ENCODE results near the gene CCDC33.

The CCDC33 gene

DNA sequence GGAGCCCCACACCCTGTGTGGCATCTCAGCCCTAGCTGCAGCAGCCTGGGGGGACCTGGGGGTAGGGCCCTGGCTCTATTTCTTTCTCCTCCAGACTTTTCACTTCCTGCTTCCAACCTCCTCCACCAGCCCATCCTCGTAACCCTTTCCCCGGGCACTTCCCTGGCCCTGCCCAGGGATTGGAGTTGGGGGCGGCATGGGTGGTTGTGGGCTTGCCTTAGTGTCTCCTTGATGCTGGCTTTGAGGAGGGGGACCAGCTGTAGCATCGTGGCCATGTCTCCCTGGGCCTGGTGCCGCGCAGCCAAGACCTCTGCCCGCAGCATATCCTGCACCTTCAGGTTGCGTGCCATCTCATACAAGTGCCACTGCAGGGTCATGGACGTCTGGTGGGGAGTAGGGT is 103.2 kb downstream of the CCDC33 start:
- H3K36me3 ChIP-seq (ENCODE audit: control insufficient read depth in 1 of 2, insufficient read depth in 2 of 2, low read length in 2 of 2): peaks cover 9 to 18% of the 10 kb centered on the region in 2 experiments
- no peak overlapping the region for H4K8ac ChIP-seq (ENCODE audit: low read depth, low read length)
- no peaks in the 10 kb centered on the region for H3K79me2 ChIP-seq (ENCODE audit: control insufficient read depth, insufficient read depth, low read length, poor library complexity)
- H3K9me3 ChIP-seq (ENCODE audit: insufficient read depth, low read depth, low read length): peaks cover 6% of the 10 kb centered on the region
- H2BK120ac ChIP-seq (ENCODE audit: insufficient read depth, low read length, poor library complexity): peak overlapping the region; percentile 33
- no peak for DNase-seq
- no peaks in the 10 kb centered on the region for H3K27me3 ChIP-seq (ENCODE audit: insufficient read depth, low read length)
- H2AFZ ChIP-seq (ENCODE audit: insufficient read depth, low read length, poor library complexity): no peak overlapping the region
- H3K14ac ChIP-seq (ENCODE audit: low read length): peak overlapping the region; percentile 0
- H3K4me2 ChIP-seq (ENCODE audit: low read length): no peak overlapping the region
- H3K9ac ChIP-seq (ENCODE audit: low read length): no peak overlapping the region
- H4K91ac ChIP-seq (ENCODE audit: low read depth, low read length): peak overlapping the region; percentile 29
- H3K27ac ChIP-seq (ENCODE audit: low read depth, low read length): peak overlapping the region; percentile 75
- H4K12ac ChIP-seq (ENCODE audit: low read depth, low read length): no peak overlapping the region
- H3K18ac ChIP-seq (ENCODE audit: low read length): peak overlapping the region; percentile 2
- H2BK5ac ChIP-seq (ENCODE audit: low read depth, low read length, poor library complexity): peak overlapping the region; percentile 23
- no peak overlapping the region for H2BK12ac ChIP-seq (ENCODE audit: low read length)
- no peak overlapping the region for H2AK5ac ChIP-seq (ENCODE audit: low read length)
- H3K4me1 ChIP-seq (ENCODE audit: control insufficient read depth in 1 of 2, insufficient read depth in 2 of 2, low read length in 2 of 2): peaks cover 8 to 14% of the 10 kb centered on the region in 2 experiments
- H3K23ac ChIP-seq (ENCODE audit: low read length): no peak overlapping the region
- H3K4me3 ChIP-seq (ENCODE audit: low read depth, low read length): no peak overlapping the region
- no peak overlapping the region for H3K4ac ChIP-seq (ENCODE audit: low read depth, low read length)
- no CpG with 5 or more reads among the region's 9 CpGs for WGBS (ENCODE audit: extremely low coverage, insufficient coverage, insufficient read length)
- H3K79me1 ChIP-seq (ENCODE audit: low read length): peaks cover 11% of the 10 kb centered on the region

DNA sequence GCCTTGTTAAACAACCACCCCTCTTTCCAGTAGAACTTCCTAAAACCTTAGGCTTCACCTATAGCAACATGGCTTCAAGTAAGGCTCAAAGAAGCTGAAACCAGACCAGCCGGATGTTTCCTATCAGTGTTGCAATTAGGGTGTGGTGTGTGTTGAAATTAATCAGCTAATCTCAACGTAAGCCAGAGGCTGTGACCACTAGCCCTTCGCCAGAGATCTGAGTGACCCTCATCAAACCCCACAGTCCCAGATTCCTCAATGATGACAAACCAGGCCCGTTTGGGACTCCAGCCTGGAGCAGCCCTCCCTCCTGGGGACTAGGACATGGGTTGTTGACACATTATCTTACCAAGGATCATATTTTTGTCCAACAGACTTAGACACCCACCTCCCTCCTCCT is 104.0 kb downstream of the CCDC33 start:
- H2BK120ac ChIP-seq (ENCODE audit: insufficient read depth, low read length, poor library complexity): no peak overlapping the region
- H4K8ac ChIP-seq (ENCODE audit: low read depth, low read length): no peak overlapping the region
- H4K12ac ChIP-seq (ENCODE audit: low read depth, low read length): no peak overlapping the region
- H3K14ac ChIP-seq (ENCODE audit: low read length): no peak overlapping the region
- no peak overlapping the region for H4K91ac ChIP-seq (ENCODE audit: low read depth, low read length)
- peak overlapping the region; percentile 22 for H3K27ac ChIP-seq (ENCODE audit: low read depth, low read length)
- no peak overlapping the region for H3K4me3 ChIP-seq (ENCODE audit: low read depth, low read length)
- no peak overlapping the region for H2AFZ ChIP-seq (ENCODE audit: insufficient read depth, low read length, poor library complexity)
- H3K9me3 ChIP-seq (ENCODE audit: insufficient read depth, low read depth, low read length): peaks cover 5% of the 10 kb centered on the region
- no peak overlapping the region for H3K4ac ChIP-seq (ENCODE audit: low read depth, low read length)
- H3K18ac ChIP-seq (ENCODE audit: low read length): no peak overlapping the region
- H3K23ac ChIP-seq (ENCODE audit: low read length): no peak overlapping the region
- H3K4me1 ChIP-seq (ENCODE audit: control insufficient read depth in 1 of 2, insufficient read depth in 2 of 2, low read length in 2 of 2): peaks cover 12 to 16% of the 10 kb centered on the region in 2 experiments
- H3K9ac ChIP-seq (ENCODE audit: low read length): no peak overlapping the region
- no peak overlapping the region for H3K4me2 ChIP-seq (ENCODE audit: low read length)
- H2BK12ac ChIP-seq (ENCODE audit: low read length): no peak overlapping the region
- H3K79me2 ChIP-seq (ENCODE audit: control insufficient read depth, insufficient read depth, low read length, poor library complexity): no peaks in the 10 kb centered on the region
- H2AK5ac ChIP-seq (ENCODE audit: low read length): no peak overlapping the region
- peaks cover 9 to 21% of the 10 kb centered on the region in 2 experiments for H3K36me3 ChIP-seq (ENCODE audit: control insufficient read depth in 1 of 2, insufficient read depth in 2 of 2, low read length in 2 of 2)
- no peak overlapping the region for H2BK5ac ChIP-seq (ENCODE audit: low read depth, low read length, poor library complexity)
- no peaks in the 10 kb centered on the region for H3K27me3 ChIP-seq (ENCODE audit: insufficient read depth, low read length)
- no CpG with 5 or more reads among the region's 4 CpGs for WGBS (ENCODE audit: extremely low coverage, insufficient coverage, insufficient read length)
- peak; percentile 99 to 100 for DNase-seq
- peaks cover 14% of the 10 kb centered on the region for H3K79me1 ChIP-seq (ENCODE audit: low read length)

DNA sequence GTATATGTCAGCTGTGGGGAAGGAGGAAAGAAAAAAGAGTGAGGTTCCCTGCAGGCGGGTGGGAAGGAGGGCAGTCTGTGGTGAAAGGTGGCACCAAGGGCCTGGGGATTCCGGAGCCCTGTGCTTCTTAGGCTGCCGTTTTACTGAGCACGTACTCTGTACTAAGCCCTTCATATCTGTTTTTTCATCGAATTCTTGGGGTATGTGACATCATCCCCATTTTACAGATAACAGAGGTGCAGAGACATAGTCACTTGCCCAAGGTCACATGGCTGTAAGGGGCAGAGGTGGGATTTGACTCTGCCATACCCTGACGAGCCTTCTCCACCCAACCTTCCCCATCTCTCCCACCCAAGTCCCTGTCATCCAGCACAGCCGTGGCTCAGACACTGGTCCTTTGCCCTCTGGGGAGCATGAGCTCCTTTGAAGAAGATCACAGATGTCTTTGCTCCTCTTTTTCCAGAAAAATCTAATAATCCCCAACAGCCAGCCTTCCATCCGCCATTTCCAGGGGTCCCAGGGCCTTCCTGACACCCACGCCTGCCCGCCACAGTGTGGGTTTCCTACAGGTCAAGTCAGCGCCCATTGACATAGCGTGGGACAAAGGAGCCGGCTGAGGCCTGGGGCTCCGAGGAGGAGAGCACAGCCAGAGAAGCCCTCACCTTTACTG is 107.1 kb downstream of the CCDC33 start:
- no peak overlapping the region for H2AFZ ChIP-seq (ENCODE audit: insufficient read depth, low read length, poor library complexity)
- H3K4me2 ChIP-seq (ENCODE audit: low read length): no peak overlapping the region
- peaks cover 6 to 15% of the 10 kb centered on the region in 2 experiments for H3K36me3 ChIP-seq (ENCODE audit: control insufficient read depth in 1 of 2, insufficient read depth in 2 of 2, low read length in 2 of 2)
- H3K27me3 ChIP-seq (ENCODE audit: insufficient read depth, low read length): no peaks in the 10 kb centered on the region
- H3K23ac ChIP-seq (ENCODE audit: low read length): no peak overlapping the region
- no CpG with 5 or more reads among the region's 14 CpGs for WGBS (ENCODE audit: extremely low coverage, insufficient coverage, insufficient read length)
- no peak overlapping the region for H2BK120ac ChIP-seq (ENCODE audit: insufficient read depth, low read length, poor library complexity)
- no peak overlapping the region for H4K8ac ChIP-seq (ENCODE audit: low read depth, low read length)
- peak; percentile 31 to 61 for DNase-seq
- H3K4ac ChIP-seq (ENCODE audit: low read depth, low read length): no peak overlapping the region
- H4K91ac ChIP-seq (ENCODE audit: low read depth, low read length): peak overlapping the region; percentile 26
- H3K9me3 ChIP-seq (ENCODE audit: insufficient read depth, low read depth, low read length): no peaks in the 10 kb centered on the region
- no peak overlapping the region for H2AK5ac ChIP-seq (ENCODE audit: low read length)
- no peak overlapping the region for H4K12ac ChIP-seq (ENCODE audit: low read depth, low read length)
- no peak overlapping the region for H3K4me3 ChIP-seq (ENCODE audit: low read depth, low read length)
- no peak overlapping the region for H3K9ac ChIP-seq (ENCODE audit: low read length)
- H2BK12ac ChIP-seq (ENCODE audit: low read length): no peak overlapping the region
- H3K27ac ChIP-seq (ENCODE audit: low read depth, low read length): no peak overlapping the region
- H3K79me1 ChIP-seq (ENCODE audit: low read length): peaks cover 15% of the 10 kb centered on the region
- H2BK5ac ChIP-seq (ENCODE audit: low read depth, low read length, poor library complexity): no peak overlapping the region
- peaks cover 12 to 22% of the 10 kb centered on the region in 2 experiments for H3K4me1 ChIP-seq (ENCODE audit: control insufficient read depth in 1 of 2, insufficient read depth in 2 of 2, low read length in 2 of 2)
- H3K79me2 ChIP-seq (ENCODE audit: control insufficient read depth, insufficient read depth, low read length, poor library complexity): no peaks in the 10 kb centered on the region
- no peak overlapping the region for H3K18ac ChIP-seq (ENCODE audit: low read length)
- no peak overlapping the region for H3K14ac ChIP-seq (ENCODE audit: low read length)

DNA sequence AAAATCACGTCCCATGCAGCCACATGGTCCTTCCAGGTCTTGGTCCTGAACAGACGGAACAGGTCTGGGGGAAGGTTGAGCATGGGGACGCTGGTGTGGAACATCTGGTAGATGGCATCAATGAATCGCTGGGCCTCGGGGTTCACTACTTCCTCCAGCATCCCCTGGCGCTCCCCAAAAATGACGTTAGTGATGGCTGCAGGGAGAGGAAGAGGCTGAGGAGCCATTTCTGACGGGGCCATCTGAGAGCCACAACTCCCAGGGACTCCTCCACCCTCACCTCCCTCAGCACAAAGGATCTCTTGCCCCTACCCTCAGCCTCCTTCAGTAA is 107.6 kb downstream of the CCDC33 start:
- Histone ChIP-seq H2AFZ (ENCODE audit: insufficient read depth, low read length, poor library complexity) (no peak overlapping the region), H3K4me1 (ENCODE audit: control insufficient read depth in 1 of 2, insufficient read depth in 2 of 2, low read length in 2 of 2) (peaks cover 12 to 22% of the 10 kb centered on the region in 2 experiments), H4K91ac (ENCODE audit: low read depth, low read length) (peak overlapping the region; percentile 42), H3K14ac (ENCODE audit: low read length) (no peak overlapping the region), H3K79me2 (ENCODE audit: control insufficient read depth, insufficient read depth, low read length, poor library complexity) (no peaks in the 10 kb centered on the region), H3K4me2 (ENCODE audit: low read length) (no peak overlapping the region), H2AK5ac (ENCODE audit: low read length) (no peak overlapping the region), H2BK5ac (ENCODE audit: low read depth, low read length, poor library complexity) (no peak overlapping the region), H3K23ac (ENCODE audit: low read length) (no peak overlapping the region), H2BK120ac (ENCODE audit: insufficient read depth, low read length, poor library complexity) (no peak overlapping the region), H3K4me3 (ENCODE audit: low read depth, low read length) (no peak overlapping the region), H3K27me3 (ENCODE audit: insufficient read depth, low read length) (no peaks in the 10 kb centered on the region), H2BK12ac (ENCODE audit: low read length) (no peak overlapping the region), H3K27ac (ENCODE audit: low read depth, low read length) (no peak overlapping the region), H3K9ac (ENCODE audit: low read length) (no peak overlapping the region), H4K12ac (ENCODE audit: low read depth, low read length) (no peak overlapping the region), H3K18ac (ENCODE audit: low read length) (no peak overlapping the region), H3K79me1 (ENCODE audit: low read length) (peaks cover 15% of the 10 kb centered on the region), H4K8ac (ENCODE audit: low read depth, low read length) (no peak overlapping the region), H3K9me3 (ENCODE audit: insufficient read depth, low read depth, low read length) (no peaks in the 10 kb centered on the region), H3K4ac (ENCODE audit: low read depth, low read length) (no peak overlapping the region), H3K36me3 (ENCODE audit: control insufficient read depth in 1 of 2, insufficient read depth in 2 of 2, low read length in 2 of 2) (peaks cover 3 to 15% of the 10 kb centered on the region in 2 experiments)
- no CpG with 5 or more reads among the region's 8 CpGs for WGBS (ENCODE audit: extremely low coverage, insufficient coverage, insufficient read length)
- DNase-seq: no peak
